ENCODE data around the gene CSN3.
"Not testable (repeated sequence)": the region's sequence is repeated elsewhere in the genome, so short reads cannot be mapped to it uniquely, and the experiment has no call there.

The CSN3 gene, protein sequence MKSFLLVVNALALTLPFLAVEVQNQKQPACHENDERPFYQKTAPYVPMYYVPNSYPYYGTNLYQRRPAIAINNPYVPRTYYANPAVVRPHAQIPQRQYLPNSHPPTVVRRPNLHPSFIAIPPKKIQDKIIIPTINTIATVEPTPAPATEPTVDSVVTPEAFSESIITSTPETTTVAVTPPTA

DNA sequence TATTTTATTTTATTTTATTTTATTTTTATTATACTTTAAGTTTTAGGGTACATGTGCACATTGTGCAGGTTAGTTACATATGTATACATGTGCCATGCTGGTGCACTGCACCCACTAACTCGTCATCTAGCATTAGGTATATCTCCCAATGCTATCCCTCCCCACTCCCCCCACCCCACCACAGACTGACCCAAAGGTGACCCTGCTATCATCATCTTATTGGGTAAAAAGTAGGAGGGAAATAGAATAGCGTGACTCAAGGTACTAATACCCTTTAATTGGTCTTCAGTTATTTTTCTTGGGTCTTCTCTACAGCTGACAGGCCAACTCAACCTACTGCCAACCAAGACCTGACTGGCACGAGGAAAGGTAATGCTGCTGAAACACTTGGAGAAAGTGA lies at the start of gene CSN3:
TSS of gene CSN3 (plus strand) at position 301 of the 400 bp plus-strand sequence. CDS start 2,223 bp downstream, outside the sequence.
- not testable (repeated sequence) for DNase-seq

DNA sequence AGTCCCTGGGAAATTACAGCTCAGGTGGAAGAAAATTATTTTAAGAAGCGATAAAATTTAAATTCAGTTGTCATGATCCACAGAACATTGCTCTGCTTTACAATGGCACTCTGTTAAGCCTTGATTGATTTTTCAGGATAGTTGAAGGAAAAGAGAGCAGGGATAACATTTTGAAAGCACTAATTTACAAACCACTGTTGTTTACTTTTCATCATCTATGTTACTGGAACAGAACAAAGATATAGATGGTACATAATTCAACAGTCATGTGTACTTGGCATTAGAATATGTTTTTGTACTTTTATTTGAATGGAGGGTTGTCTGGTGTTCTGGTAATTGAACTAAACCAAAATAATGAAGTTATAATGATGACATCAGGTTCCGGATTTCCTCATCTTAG lies 49.5 kb upstream of the CSN3 start:
- DNase-seq: no peak

DNA sequence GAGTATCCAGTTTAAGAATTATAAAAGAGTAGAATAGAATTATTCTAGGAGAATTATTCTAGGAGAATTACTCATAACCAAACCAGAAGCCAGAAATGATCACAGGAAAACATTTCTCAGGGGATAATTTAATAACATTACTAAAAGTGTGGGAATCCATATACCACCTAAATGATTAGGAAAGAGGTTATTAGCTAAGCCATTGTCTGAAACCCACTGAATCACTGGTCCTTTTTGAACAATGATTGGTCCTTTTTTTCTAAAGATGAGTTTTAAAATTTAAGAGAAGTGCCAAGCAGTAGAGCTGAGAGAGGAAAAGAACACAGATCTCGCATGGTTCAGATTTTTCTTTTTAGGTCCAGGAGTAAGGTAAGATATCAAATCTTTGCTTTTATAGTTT lies 47.0 kb upstream of the CSN3 start, which contains the start of gene ODAM:
TSS of gene ODAM (plus strand) at position 301 of the 400 bp plus-strand sequence. CDS start 819 bp downstream, outside the sequence.
- DNase-seq: no peak

DNA sequence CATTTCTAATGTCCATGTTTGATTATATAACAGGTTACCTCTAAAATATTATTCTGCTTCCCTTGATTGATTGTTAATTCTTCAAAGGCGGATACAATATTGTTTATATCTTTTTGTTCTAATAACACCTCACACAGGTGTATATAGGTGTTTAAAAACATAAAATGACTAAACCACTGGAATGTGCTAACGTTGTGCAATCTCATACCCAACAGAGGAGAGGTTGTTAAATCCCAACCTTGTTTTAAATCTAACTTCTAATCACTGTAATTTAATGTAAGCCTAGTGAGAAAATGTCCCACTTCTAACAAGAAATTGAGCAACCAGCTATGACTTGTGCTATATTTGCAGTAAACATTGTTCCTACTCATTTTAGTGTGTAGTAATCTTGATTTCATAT lies 45.5 kb upstream of the CSN3 start:
- DNase-seq: no peak

DNA sequence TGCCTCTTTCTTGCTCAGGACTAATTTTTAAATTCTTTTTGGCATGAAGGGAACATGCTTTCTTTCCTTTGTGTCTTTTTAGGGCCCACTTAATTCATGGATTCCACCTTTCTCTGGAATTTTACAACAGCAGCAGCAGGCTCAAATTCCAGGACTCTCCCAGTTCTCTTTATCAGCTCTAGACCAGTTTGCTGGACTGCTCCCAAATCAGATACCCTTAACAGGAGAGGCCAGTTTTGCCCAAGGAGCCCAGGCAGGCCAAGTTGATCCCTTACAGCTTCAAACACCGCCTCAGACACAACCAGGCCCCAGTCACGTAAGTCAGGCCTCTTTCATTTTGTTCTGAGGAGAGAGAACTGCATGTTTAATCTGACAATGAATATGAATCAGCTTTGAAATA lies 44.6 kb upstream of the CSN3 start:
- no peak for DNase-seq

DNA sequence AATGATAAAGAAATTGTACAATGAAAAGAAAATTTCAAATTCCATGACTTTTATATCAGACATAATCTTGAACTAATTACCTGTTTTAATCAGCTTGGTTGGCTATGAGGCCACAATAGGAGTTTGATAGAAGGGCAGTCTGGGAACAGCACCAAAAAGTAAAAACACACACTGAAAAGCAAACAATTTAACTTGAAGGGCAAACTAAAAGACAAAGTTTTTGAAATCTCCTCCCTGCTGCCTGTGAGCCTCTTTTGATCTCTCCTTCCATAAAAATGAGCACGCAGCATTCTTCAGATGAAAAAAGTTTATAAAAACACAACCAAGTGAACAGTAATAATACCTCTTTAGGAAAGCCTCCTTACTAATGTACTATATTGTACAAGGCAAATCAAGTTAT lies 38.8 kb upstream of the CSN3 start:
- DNase-seq: no peak

DNA sequence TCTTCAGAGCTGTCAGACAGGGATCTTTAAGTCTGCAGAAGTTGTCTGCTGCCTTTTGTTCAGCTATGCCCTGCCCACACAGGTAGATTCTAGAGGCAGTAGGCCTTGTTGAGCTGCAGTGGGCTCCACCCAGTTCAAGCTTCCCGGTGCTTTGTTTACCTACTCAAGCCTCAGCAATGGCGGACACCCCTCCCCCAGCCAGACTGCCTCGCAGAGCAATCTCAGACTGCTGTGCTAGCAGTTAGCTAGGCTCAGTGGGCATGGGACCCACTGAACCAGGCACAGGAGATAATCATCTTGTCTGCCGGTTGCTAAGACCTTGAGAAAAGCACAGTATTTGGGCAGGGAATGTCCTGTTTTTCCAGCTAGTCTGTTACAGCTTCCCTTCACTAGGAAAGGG lies 29.6 kb upstream of the CSN3 start:
- not testable (repeated sequence) for DNase-seq

DNA sequence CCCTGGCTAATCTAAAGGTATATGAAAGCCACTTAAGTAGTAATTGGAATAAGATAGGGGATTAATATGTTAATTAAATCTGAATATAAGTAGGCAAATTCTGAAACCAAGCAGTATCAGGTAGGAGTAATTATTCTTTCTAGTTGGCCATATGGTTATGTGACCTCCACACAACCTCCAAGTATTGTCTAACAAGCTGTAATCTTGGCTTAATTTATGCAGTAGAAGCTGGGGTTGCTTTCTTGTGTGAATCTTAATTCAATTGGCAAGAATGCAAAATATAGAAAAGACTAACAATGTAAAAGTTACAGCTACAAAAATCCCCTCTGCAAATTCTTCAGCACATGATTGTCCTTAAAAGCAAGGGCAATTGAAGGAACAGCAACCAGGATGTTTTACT lies 26.3 kb upstream of the CSN3 start:
- not testable (repeated sequence) for DNase-seq

DNA sequence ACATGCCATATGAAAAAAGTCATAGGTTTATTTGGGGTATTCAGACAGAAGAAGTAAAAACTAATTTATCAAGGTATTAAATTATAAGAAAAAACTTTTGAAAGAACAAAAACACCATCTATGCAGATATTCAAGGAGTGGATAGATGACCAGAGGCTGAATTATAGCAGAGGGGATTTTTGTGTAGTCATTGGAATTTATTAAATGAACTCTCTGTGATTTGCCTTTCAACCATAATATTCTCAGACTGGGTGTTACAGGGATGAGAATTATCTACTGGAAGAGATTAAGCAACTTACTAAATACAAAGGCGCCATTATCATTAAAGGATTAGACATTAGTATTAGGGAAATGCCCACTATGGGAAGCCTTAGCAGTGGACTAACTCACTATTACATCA lies 25.8 kb upstream of the CSN3 start:
- not testable (repeated sequence) for DNase-seq

DNA sequence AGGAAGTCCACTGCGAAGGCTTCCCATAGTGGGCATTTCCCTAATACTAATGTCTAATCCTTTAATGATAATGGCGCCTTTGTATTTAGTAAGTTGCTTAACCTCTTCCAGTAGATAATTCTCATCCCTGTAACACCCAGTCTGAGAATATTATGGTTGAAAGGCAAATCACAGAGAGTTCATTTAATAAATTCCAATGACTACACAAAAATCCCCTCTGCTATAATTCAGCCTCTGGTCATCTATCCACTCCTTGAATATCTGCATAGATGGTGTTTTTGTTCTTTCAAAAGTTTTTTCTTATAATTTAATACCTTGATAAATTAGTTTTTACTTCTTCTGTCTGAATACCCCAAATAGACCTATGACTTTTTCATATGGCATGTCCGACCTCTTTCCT lies 21.0 kb upstream of the CSN3 start:
- not testable (repeated sequence) for DNase-seq

DNA sequence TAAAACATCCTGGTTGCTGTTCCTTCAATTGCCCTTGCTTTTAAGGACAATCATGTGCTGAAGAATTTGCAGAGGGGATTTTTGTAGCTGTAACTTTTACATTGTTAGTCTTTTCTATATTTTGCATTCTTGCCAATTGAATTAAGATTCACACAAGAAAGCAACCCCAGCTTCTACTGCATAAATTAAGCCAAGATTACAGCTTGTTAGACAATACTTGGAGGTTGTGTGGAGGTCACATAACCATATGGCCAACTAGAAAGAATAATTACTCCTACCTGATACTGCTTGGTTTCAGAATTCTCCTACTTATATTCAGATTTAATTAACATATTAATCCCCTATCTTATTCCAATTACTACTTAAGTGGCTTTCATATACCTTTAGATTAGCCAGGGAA lies 20.6 kb upstream of the CSN3 start:
- DNase-seq: not testable (repeated sequence)

DNA sequence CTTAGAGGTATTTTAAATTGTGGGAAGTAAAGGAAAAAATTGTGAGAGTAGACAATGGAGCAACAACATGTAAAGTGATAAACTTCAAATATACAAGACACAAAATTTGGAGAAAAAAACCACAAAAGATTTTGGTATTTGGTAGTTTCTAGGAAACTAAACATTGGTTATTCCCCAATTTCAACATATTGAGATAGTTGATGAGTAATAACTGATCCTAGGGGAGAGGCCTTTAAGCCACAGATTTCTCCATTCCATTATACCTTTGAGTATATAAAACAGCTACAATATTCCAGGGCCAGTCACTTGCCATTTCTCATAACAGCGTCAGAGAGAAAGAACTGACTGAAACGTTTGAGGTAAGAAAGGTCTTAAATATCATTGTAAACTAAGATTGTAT lies 16.6 kb upstream of the CSN3 start, which contains the start of gene FDCSP:
TSS of gene FDCSP (plus strand) at position 301 of the 400 bp plus-strand sequence. CDS start 5,071 bp downstream, outside the sequence.
- no peak for DNase-seq

DNA sequence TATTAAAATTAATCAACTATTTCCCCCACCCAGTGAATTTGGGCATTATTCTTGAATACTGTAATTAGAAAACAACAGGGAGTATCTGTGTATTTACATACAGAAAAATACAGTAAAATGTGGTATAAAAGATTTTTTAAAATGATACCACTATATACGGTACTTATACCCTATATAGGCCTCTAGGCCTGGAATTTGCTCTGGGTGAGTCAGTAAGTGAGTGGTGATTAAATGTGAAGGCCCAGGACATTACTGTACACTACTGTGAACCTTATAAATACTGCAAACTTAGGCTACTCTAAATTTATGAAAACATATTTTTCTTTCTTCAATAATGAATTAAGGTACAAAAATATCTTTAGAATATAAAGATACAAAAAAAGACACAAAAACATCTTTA lies 6.3 kb upstream of the CSN3 start:
- no peak for DNase-seq

DNA sequence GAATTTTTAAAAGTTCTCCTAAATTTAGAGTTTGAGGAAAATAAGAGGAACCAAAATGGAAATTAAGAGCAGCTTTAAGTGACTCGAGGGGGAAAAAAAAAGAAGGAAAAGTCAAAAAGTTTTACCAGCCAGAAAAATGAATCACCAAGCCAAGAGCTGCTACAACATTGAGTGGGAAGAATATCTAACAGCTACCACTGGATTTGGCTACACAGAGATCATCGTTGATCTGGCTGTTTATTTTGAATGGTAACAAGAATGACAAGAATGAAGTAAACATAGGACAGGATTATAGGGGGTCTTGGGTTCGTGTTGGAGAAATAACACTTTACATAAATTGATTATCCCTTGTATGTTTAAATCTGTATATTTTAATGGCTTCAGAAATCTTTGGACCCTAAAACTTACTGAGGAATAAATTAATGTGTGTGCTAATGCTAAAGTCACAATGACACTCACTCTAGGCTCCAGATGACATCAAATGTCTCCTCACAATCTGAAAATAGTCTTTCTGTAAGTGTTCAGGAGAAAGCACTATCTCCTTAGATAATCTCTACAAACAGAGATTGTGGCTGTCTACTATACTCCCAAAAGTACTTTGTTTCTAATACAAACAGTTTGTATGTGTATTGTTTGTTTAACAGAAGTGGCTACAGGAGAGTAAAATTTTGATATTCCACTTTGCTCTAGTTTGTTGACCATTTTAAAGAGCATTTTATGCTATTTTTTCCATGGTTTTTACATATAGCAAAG lies 3.1 kb upstream of the CSN3 start:
- no peak for DNase-seq

DNA sequence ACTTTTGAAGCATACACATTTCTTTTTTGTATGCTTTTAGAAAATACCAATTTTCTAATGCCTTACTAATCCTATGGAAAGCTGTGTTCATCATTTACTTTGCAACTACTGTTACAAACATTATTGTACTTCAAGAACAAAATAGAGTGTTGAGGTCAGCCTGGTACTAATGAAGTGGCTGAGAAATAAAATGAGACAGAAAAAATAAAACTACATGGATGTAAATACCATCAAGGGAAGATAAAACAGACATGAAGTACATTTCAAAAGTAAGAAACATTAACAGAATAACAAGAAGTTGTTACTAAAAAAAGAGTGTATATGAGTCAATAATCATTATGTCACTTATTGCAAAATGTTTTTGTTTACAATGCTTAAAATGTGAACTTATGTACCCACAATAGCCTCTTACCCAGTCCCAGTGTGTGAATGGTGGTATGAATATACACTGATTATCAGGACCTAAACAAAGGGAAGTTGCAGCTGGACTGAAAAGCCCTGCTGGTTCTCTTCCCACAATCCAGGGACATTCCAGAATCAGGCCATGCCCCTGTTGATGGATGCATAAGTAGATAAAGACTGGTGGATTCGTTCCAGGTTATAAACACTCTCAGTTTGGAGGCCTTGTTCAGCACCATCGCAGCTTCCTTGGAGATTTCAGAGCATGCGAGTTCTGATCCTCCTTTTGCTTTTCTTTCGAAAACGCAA lies 2.4 kb upstream of the CSN3 start:
- DNase-seq: no peak

DNA sequence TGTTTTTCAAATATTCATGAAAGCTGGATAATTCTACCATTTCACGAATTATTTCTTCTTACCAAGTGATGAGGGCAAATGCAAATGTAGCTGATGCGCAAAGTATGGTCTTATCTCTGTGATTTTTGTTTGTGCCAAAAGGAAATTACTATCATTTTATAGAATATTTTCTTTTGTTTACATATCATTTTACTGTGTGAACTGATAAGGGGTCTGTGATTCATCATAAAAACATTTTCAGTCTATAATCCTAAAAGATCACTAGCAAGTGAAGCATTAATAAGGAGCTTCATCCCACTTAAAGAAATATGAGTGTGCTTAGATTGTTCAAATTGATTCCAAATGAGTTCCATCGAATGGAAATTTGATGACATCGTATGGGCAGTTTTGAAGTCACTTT lies 694 bp downstream of the CSN3 start:
- no peak for DNase-seq

DNA sequence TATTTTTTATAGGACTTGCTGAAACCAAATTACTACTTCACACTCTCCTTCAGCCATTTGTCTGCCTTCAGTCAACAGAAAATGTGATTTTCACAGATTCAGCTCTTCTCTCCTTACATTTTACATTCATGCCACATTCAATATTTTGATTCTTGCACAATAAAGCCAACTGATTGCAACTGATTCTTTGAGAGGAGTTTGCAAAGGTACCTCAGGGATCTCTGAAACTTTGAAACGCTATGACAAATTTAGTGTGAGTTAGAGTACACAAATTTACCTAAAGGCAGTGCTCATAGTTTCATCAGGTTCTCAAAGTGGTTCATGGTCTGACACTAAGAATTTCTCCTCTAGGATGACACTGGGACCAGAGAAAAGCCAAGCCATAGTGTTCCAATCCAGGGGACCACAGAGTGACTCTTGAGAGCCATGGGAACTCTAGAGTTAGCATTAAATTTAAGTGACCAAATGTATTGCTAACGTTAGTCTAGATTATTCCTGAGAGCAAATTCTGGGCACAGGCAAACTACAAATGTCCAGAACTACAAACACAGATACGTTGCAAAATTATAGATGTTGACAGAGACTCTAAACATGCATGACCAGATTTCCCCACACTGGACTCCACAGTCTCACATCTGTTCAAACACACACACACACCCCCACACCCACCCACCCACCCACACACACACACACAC lies 9.0 kb downstream of the CSN3 start:
- no peak for DNase-seq

DNA sequence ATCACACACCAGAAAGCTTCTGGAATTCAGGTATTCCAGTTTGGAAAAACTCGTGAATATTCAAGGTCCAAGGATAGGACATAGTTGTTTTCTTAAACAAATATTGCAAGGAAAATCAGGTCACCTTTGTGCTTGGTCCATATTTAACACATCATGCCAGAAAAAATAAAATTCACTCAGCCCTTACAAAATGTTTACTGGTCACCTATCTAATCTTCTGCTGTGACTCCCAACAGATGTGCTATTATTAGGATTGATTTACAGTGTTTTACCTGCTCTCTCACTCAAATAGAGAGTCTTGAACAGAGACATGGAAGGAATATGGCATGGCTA lies 9.5 kb downstream of the CSN3 start:
- no peak for DNase-seq

DNA sequence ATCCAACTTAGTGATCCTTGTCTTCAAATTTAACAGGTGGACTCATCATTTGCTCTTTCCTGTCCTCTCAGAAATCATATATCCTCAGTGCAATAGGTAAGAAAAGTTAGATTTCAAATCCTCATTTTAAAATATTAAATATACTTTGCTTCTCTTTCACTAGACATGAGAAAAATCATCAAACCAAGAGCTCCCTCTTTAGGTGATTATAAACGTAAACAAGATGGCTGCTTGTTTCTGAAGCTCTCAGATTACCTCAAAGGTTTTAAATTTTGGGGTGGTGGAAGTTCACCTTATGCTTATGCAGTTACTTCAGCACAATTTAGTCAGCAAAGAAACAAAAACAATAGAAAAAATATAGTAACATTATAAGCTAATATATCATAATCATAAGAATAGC lies 27.3 kb downstream of the CSN3 start:
- no peak for DNase-seq

DNA sequence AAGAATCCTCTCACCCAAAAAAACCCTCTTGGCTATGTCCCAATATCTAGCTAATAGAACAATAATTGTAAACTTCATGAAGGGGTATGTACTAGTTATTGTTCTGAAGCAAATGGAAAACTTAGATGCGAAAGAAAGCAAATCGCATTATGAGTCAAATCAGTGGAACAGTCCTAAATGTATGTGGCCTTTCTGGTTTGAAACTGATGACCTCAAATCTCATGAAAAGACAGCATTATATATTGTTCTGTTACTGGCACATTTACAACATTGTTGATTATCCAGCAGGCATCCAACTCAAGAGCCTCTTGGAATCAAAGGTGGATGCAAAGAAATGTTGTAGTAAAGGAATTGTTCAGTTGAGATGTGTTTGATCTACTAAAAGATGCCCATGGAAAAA lies 34.7 kb downstream of the CSN3 start:
- no peak for DNase-seq

DNA sequence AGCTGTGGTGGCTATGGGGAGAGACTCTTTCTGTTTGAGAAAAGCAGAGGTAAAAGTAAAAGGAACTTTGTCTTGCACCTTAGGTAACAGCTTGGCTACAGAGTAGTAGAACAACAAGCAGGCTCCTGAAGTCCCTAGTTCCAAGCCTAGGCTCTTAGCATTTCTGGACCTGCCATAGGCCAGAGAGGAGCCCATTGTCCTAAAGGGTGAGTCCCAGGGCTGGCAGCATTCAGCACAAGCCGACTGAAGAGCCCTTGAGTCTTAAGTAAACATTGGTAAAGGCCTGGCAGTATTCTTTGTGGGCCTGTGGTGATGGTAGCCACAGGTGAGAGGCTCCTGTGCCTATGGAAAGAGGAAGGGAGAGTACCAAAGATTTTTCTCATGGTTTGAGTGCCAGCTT lies 38.2 kb downstream of the CSN3 start:
- DNase-seq: no peak

DNA sequence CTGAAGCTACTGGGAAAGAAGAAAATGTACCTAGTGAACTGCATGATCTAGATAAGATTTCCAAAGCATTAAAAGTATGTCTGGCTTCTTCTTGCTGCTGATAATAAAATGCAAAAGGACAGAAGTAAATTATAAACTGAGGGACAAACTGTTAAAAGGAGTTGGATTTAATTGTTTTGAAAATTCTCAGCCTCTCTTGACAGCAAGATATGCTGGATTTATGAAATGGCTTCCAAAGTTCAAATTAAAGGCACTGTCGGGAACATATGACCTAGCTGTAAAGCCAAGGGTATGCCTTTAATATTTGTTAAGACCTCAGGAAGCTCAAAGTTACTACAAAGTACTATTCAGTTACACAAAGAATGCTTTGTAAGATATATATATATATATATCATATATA lies 46.3 kb downstream of the CSN3 start:
- no peak for DNase-seq

DNA sequence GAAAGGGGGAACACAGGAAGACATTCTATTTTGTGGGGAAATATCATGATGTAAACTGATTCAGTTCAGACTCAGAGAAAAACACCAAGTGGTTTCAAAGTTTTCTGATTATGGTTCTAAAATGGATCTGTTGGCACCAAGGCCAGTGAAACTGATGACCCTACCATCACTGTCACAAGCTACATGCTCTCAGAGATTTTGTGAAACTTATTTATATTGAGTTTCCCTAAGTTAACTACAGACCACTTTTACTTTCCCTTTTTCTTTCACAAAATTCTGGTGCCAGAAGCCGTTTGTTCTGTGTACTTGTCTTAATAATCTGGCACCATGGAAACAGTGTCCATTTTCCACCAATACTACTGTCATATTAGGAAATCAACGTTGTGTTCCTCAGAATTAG lies 48.9 kb downstream of the CSN3 start:
- no peak for DNase-seq

All from activated naive CD4-positive, alpha-beta T cell (primary cell).